GM12891 (cell line): Measurements from ENCODE around the gene PTGDR2.

Source experiments
- DNase-seq: peaks from one replicate; pipeline ENCODE4 v3.0.0; 2011; ENCODE audit warnings: low spot score; ENCODE audit not compliant: insufficient read length
- FAIRE-seq: peaks from 2 replicates; lab custom pipeline; 2011; peaks lifted over from hg19 to GRCh38; lab: Jason Lieb, UNC
- PAX5 ChIP-seq: IDR thresholded peaks from 2 replicates; pipeline ENCODE4 v1.6.1; 2011; ENCODE audit warnings: low read length, moderate library complexity, mild to moderate bottlenecking; ENCODE audit not compliant: insufficient read depth, severe bottlenecking
- POLR2A ChIP-seq: IDR thresholded peaks from 2 replicates; pipeline ENCODE4 v1.6.1; 2011; ENCODE audit warnings: low read depth, low read length, control low read depth
- POLR2AphosphoS5 ChIP-seq: IDR thresholded peaks from 2 replicates; pipeline ENCODE4 v1.6.1; 2011; ENCODE audit warnings: low read depth, low read length, control low read depth
- POU2F2 ChIP-seq: IDR thresholded peaks from 2 replicates; pipeline ENCODE4 v1.6.1; 2011; ENCODE audit warnings: low read depth, mild to moderate bottlenecking, control low read depth, low read length, moderate library complexity
- SPI1 ChIP-seq: IDR thresholded peaks from 2 replicates; pipeline ENCODE4 v1.6.1; 2011; ENCODE audit warnings: low read depth, low read length, control low read depth
- TAF1 ChIP-seq: IDR thresholded peaks from 2 replicates; pipeline ENCODE4 v1.6.1; 2011; ENCODE audit warnings: low read depth, low read length, control low read depth

The PTGDR2 gene

GRCh38 chr11:60842668-60843600 lies 12.8 kb downstream of the PTGDR2 start:
- TF ChIP-seq PAX5 (no peak), POLR2A (no peak), TAF1 (no peak), POLR2AphosphoS5 (no peak), SPI1 (no peak), POU2F2 (no peak)
- no peak for DNase-seq
- no peak for FAIRE-seq

- peak; percentile 98 for DNase-seq
- TF ChIP-seq PAX5 (peak; percentile 55), POU2F2 (peak; percentile 73; the same call in 1 of the 2 replicates), POLR2AphosphoS5 (peak; percentile 51; the same call in 1 of the 2 replicates), SPI1 (no peak), TAF1 (peak; percentile 46), POLR2A (no peak)
- FAIRE-seq: peak; percentile 99
These were observed 13.7 kb downstream of the PTGDR2 start, which contains the start of gene CCDC86 for GRCh38 chr11:60841797-60842667. CCDC86 (plus strand) TSS chr11:60842113; CDS start chr11:60842125, 12 bp downstream.

DNA sequence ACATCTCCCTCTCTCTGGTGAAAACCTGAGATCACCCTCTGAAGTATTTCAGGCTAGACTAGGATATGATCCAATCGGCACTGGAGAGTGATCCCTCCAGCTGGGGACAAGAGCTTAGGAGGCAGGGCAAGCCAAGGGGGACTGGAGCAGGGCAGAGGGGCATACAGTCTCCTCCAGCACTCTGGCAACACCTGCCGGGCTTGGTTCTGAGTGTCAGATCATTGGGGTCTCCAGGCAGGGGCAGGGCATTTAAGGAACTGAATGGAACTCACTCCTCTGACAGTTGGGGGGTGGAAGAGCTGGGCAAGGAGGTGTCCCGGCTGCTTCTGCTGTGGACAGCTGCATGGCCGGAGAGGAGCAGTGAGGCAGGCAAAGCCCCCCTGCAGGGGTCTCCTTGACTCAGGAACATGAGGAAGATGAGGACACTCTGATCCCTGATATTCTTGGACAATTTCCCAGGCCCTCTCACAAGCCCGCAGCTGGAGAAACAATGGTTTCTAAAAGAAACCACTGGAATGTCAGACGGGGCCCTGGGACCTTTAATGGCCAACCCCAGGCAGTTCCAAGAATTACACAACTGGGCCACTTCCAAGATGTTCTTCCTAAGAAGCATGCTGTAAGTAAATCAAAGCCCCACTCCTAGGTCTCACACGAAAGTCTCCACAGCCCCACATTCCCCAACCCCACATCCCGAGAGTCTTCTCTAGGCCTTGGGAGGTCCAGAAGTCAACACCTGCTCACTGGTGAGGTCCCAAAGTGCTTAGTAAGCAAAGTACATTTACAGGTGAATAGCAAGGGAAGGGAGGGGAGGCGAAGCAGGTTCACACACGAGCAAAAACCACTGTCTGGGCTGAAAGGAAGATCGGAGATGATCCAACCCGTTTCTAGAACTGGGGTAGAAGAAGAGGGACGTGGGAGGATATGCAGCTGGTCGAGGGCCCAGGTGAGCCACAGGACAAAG lies 15.0 kb downstream of the PTGDR2 start:
- DNase-seq (no peak), FAIRE-seq (no peak)
- TF ChIP-seq POLR2AphosphoS5: no peak
- no peak for TF ChIP-seq POLR2A
- TF ChIP-seq SPI1: no peak
- no peak for TF ChIP-seq TAF1
- TF ChIP-seq POU2F2: no peak
- TF ChIP-seq PAX5: no peak

- TF ChIP-seq POLR2A: no peak
- TF ChIP-seq TAF1: no peak
- no peak for TF ChIP-seq POU2F2
- TF ChIP-seq SPI1: no peak
- TF ChIP-seq POLR2AphosphoS5: no peak
- no peak for TF ChIP-seq PAX5
- DNase-seq (no peak), FAIRE-seq (no peak)
These were observed 17.6 kb downstream of the PTGDR2 start for GRCh38 chr11:60838132-60838531.

GRCh38 chr11:60836866-60837515 lies 18.8 kb downstream of the PTGDR2 start:
- TF ChIP-seq POU2F2 (no peak), POLR2AphosphoS5 (no peak), PAX5 (no peak), POLR2A (no peak), TAF1 (no peak), SPI1 (no peak)
- DNase-seq (no peak), FAIRE-seq (no peak)

DNA sequence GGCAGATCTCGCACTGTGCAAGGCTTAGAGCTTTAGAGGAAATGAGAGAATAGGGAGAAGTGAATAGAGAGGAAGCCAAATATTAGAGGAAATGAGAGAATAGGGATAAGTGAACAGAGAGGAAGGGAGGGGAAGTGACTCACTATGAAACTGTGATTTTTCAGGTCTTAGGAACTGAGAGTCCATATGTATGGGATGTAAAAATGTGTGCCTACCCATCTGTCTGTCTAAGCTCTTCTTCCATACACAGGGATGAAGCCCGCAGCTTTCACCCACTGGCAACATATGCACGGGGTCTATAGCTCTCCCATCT lies 20.3 kb downstream of the PTGDR2 start:
- DNase-seq (no peak), FAIRE-seq (no peak)
- peak; percentile 66 for TF ChIP-seq SPI1
- TF ChIP-seq POU2F2: no peak
- no peak for TF ChIP-seq POLR2AphosphoS5
- TF ChIP-seq POLR2A: no peak
- no peak for TF ChIP-seq PAX5
- no peak for TF ChIP-seq TAF1

DNA sequence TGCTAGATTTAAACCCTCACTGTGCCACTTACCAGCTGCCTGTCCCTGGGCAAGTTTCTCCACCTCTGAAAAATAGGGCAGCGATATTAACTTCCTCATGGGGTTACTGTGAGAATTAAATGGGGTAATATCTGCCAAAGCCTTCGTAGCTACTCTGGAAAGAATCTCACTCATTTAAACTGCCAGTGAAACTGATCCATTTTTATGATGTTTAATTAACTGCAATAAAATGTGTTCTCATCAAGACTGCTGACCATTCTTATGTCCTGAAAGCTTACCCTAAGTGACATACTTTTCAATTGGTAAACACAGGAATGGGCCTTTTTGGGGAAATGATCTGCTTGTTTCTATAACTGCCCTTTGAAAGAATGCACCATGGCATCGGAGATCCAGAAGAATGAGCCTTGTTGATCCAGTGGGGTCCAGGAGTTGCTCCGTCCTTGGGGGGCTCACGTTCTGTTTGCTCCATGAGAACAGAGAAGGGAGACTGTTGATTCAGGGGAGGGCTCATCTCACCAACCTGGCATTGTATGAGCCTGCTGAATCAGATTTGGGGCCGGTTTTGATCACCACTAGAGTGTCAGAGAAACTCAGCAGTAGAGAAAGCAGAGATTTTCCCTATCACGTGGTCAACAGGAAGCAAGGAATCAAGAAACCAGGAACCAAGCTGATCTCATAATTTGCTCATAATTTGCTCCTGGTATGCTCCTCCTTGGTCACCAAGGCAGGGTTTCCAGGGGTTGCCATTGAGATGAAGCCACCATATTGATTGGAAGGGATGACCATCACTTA lies 20.8 kb downstream of the PTGDR2 start:
- no peak for FAIRE-seq

More for the DNA sequence above, 20.8 kb downstream of the PTGDR2 start:
- no peak for DNase-seq
- TF ChIP-seq TAF1 (no peak), SPI1 (no peak), POLR2AphosphoS5 (no peak), POLR2A (no peak), PAX5 (no peak), POU2F2 (no peak)
